GM19397 (cell line): Measurements from ENCODE around the gene MAP2K1.
"Not testable (repeated sequence)": the region's sequence is repeated elsewhere in the genome, so short reads cannot be mapped to it uniquely, and the experiment has no call there.

Experiments used
- ATAC-seq: cut with Tn5 transposase; IDR thresholded peaks from one replicate; pipeline ENCODE4 v1.9.1; 2021; ENCODE audit warnings: mild to moderate bottlenecking, moderate library complexity; ENCODE audit not compliant: unreplicated experiment

Gene MAP2K1

GRCh38 chr15:66474135-66474534 lies 87.4 kb downstream of the MAP2K1 start:
- no peak for ATAC-seq

DNA sequence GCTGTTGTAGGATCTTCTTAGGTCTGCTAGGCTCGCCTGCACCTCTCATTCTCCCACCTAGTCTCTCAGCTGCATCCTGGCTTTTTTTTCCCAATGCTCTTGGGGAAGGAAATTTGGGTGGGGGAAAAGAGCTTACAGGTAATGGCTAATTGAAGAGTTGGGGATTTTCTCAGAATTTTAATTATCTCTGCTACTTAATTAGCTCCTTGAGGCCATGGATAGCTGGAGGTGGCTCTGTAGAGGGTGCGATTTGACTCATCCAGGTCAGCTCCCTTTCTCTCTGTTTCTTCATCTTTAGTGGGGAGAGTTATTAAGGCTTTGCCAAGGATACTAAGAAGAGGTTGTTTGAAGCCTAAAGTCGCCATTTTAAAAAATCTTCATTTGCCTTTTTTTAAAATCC lies 88.3 kb downstream of the MAP2K1 start:
- no peak for ATAC-seq

- ATAC-seq, result no peak
Measured at GRCh38 chr15:66476535-66476934, 89.8 kb downstream of the MAP2K1 start.

DNA sequence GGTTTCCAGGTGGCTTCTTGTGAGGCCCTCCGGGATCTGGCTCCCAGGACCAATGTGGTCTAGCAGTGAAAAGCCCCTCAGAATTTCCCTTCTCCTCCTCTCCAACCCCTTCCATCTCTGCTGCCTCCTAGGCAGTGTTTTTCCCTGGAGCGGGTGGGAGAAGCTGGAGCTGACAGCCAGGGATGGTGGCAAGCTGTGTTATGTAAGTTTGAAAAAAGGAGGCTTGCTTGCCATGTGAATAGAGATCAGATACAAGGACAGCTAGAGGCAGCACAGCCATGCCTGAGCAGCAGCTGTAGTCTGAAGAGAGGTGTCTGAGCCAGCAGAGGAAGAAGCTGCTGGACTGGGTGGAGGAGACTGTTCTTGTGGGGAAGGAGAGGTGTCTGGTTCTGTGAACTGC lies 90.3 kb downstream of the MAP2K1 start:
- no peak for ATAC-seq

GRCh38 chr15:66480267-66480666 lies 93.6 kb downstream of the MAP2K1 start:
- ATAC-seq, result no peak

DNA sequence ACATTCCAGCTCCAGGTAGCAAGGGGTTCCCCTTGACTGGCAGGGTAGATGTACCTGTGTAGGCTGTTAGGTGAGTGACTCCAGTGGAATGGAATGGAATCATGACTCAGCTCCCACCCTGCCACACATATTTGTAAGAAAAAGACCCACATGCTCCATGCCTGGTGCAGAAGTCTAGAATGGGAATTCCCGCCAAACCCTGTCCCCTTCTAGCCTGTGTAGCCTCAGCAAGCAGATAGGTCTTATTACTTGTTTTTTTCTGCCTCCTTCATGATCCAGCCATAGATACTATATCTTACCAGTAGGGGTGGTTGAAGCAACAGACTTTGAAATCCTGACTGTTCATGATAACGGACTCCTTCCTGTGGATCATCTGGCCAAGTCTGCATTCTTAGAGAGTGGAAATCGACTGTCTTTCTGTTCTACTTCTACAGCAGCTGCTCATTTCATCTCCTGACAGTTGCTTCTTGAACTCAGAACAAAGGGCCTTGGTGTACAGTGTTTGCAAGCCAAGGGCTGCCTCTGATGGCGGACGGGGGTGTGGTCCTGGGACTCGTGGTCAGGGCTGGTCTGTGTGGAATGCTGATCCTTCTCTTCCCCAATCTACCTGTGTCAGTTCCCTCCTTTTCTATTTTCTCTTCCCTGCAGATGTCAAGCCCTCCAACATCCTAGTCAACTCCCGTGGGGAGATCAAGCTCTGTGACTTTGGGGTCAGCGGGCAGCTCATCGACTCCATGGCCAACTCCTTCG lies 94.6 kb downstream of the MAP2K1 start:
- ATAC-seq, result no peak

DNA sequence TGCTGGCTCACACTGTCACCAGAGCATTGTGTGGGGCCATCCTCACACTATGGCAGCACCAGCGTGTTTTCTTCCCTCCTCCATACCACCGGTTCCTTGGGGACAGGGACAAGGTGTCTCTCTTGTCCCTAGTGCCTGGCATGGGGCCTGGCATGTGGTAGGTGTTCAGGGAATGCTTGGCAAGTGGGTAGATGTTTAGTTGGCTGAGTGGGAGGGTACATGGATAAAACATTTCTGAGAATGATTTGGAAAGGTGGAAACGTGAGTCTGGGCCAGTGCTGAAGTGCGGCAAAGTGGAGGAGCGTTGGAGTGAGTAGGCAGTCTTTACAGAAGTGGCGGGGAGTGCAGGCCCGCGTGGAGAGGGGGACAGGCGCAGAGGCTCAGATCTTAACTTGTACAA lies 95.8 kb downstream of the MAP2K1 start:
- ATAC-seq, result no peak

DNA sequence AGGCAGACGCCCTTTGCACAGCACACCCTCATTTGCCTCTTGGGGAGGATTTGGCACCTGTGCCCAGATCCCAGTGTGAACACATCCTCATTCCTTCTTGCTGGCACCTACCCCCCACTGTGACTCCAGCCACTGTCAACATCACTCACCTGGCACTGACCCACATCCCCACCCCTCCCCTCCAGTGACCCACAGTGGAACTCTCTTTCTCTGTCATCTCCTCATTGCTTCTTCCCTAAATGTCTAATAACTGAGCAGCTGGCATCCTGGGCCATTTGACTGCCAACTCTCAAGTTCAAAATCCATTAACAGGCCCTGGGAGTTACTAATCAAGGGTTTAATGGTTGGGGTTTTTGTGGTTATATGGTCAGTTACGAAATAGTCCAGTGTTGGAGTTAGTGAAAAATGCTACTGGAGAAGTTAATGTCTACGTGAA lies 96.4 kb downstream of the MAP2K1 start:
- ATAC-seq, result no peak

GRCh38 chr15:66484539-66485112 lies 97.9 kb downstream of the MAP2K1 start:
- ATAC-seq, result no peak

- no peak for ATAC-seq
Measured at GRCh38 chr15:66486887-66487286, 100.2 kb downstream of the MAP2K1 start.

DNA sequence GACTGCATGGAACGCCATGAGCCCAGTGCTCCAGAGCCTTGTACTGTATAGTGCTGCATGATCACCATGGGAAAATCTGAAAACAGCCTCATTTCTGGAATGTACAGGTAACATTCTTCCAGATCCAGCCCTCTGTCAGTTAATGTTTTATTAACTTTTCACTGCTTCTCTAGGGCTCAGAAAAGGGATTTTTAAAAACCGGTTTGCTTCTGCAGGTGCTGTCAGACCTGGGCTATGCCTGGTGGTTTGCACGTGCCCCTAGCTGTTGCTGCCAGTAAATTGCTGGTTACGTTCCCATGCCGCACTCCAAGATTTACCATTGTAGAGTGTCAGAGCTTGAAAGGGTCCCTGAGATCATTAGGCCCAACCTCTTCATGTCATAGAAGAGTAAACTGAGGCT lies 101.8 kb downstream of the MAP2K1 start:
- ATAC-seq, result no peak

GRCh38 chr15:66489179-66489791 lies 102.6 kb downstream of the MAP2K1 start:
- no peak for ATAC-seq

DNA sequence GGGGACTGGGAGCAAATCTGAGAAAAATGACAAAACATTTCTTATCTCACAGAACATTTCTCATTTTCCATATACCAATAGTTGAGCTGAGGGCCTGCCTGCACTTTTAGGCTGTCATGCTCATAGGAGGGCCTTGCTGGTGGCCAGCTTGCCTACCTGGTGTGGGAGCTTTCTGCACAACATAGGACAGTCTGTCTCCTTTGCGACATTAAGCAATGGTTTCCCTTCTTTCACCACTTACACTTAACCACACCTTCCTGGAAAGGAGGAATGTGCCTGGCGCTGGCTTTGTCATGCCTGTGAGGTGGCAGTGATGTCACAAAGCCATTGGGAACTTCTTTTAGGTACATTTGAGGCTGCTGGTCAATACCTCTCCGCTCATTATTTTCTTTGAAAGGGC lies 105.1 kb downstream of the MAP2K1 start:
- ATAC-seq, result no peak

DNA sequence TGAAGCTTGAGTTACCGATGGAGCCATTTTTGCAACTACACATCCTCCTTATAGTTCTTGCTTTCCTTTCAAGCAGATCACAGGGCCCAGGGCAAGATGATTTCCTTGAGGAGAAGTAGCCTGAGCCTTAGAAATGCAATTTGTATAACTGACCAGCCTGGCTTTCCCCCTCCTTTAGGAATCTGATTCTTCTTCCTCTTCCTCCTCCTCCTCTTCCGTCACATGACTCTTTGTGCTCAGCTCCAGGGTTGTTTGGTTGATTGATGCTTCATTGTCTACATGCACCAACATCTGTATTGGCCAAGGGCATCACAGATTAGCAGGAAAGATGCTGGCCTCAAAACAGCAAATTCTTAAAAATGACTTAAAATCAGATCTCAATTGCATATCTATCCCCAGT lies 107.5 kb downstream of the MAP2K1 start:
- ATAC-seq, result no peak

DNA sequence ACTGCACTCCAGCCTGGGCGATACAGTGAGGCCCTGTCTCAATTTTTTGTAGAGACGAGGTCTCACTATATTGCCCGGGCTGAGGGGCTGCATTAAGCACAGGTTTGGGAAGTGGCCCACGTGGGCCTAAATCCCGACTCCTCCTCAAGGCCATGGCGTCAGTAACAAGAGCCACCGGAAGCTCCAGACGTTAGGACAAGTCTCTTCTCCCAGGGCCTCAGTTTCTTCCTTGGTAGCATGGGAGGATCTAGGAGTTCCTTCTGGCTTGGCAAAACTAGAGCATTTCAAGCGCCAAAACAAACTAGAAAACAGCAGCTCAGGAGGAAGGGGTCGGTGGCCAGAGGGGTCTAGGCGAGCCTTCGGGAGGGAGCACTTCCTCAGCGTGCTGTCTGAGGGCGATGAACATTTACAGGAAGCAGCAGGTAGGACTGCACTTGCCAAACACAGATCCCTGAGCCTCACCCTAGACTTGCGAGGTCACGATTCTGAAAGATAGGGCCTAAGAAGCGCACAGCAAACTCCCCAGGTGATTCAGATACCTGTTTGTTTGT lies 110.3 kb downstream of the MAP2K1 start:
- peak; percentile 2 for ATAC-seq

GRCh38 chr15:66497502-66498455 lies 111.1 kb downstream of the MAP2K1 start, which contains the start of gene SNAPC5:
TSS of gene SNAPC5 (minus strand) at chr15:66497762. CDS start at chr15:66497731, 31 bp downstream.
- peak; percentile 90 for ATAC-seq

DNA sequence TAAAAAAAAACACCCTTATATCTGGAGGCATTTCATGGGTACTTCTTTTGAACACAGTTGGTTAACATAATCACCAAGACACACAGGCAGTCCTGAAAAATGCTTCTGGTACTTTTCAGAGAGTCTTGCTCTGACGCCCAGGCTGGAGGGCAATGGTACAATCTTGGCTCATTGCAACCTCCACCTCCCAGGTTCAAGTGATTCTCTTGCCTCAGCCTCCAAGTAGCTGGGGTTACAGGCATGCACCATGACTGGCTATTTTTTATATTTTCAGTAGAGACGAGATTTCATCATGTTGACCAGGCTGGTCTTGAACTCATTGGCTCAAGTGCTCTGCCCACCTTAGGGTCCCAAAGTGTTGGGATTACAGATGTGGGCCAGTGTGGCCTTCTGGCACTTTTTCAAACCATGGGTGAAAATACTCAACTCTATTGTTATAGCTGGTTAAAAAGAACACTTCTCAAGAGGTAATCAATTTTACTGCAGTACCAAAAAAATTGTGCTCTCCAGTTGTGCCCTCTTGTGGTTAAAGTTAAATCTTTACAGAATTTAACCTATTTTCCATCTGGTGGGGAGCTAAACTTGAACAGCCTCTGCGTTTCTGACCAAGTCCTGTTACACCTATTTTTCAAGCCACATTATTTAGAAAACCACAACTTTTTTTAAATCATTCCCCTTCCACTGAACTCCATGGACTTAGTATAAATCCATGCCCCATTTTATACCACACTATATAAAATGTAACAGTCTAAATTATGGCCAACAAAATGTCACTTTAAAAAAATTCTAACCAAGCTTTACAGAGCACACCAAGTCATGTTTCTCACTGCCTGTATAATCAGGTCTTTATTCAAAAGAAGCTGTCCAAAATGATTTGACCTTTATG lies 112.0 kb downstream of the MAP2K1 start:
- ATAC-seq, result no peak

GRCh38 chr15:66500346-66500745 lies 113.6 kb downstream of the MAP2K1 start:
- ATAC-seq, result not testable (repeated sequence)

- no peak for ATAC-seq
Measured at GRCh38 chr15:66502491-66502890, 115.8 kb downstream of the MAP2K1 start.
